Fibroblast of lung (primary cell): ENCODE measurements around the gene SLC24A3. TPM values are rescaled to one million over a fixed set of nuclear protein-coding genes. Genes with fewer than 3 reads are reported as not detected.

Experiments
- DNase-seq, 2 donors: peaks; one replicate each; pipeline versions ENCODE4 v3.0.0 to v3.0.0-alpha.2; 2010; ENCODE audit warnings: low read depth in 2 of 2
- H2AFZ ChIP-seq: 2 replicates; pipeline ENCODE4 v1.5.1; 2012; ENCODE audit warnings: low read length, control low read depth, inconsistent platforms
- H3K27ac ChIP-seq: 2 replicates; pipeline ENCODE4 v1.5.1; 2011; ENCODE audit warnings: low read length, control low read depth; ENCODE audit not compliant: insufficient read depth
- H3K27me3 ChIP-seq: 2 replicates; pipeline ENCODE4 v1.5.1; 2011; ENCODE audit warnings: mild to moderate bottlenecking, low read length; ENCODE audit not compliant: control insufficient read depth, insufficient read depth
- H3K36me3 ChIP-seq: 2 replicates; pipeline ENCODE4 v1.5.1; 2011; ENCODE audit warnings: low read length; ENCODE audit not compliant: control insufficient read depth, insufficient read depth
- H3K4me1 ChIP-seq: 2 replicates; pipeline ENCODE4 v1.5.1; 2011; ENCODE audit warnings: low read length; ENCODE audit not compliant: control insufficient read depth, insufficient read depth; ENCODE audit errors: extremely low read depth
- H3K4me2 ChIP-seq: 2 replicates; pipeline ENCODE4 v1.5.1; 2011; ENCODE audit warnings: low read length, control low read depth; ENCODE audit not compliant: insufficient read depth; ENCODE audit errors: extremely low read depth
- H3K4me3 ChIP-seq, 4 experiments: fragments of 200-600 bp in 1 of 4; sonication (generic) in 1 of 4; replicated peaks in 1 of 4; 2 replicates each; pipeline ENCODE4 v1.5.1; 2011 to 2016; ENCODE audit warnings: low read length in 4 of 4, low read depth in 3 of 4, mild to moderate bottlenecking in 3 of 4, control low read depth in 2 of 4, inconsistent platforms in 1 of 4, mixed read lengths in 1 of 4; ENCODE audit not compliant: insufficient read depth in 1 of 4; ENCODE audit errors: control extremely low read depth in 1 of 4
- H3K79me2 ChIP-seq: 2 replicates; pipeline ENCODE4 v1.5.1; 2012; ENCODE audit warnings: mild to moderate bottlenecking, low read length, inconsistent platforms; ENCODE audit not compliant: control insufficient read depth, insufficient read depth
- H3K9ac ChIP-seq: 2 replicates; pipeline ENCODE4 v1.5.1; 2011; ENCODE audit warnings: mild to moderate bottlenecking, low read length, control low read depth; ENCODE audit not compliant: insufficient read depth
- H3K9me3 ChIP-seq: 2 replicates; pipeline ENCODE4 v1.5.1; 2012; ENCODE audit warnings: low read depth, low read length; ENCODE audit not compliant: control insufficient read depth, insufficient read depth
- H4K20me1 ChIP-seq: 2 replicates; pipeline ENCODE4 v1.5.1; 2011; ENCODE audit warnings: low read length; ENCODE audit not compliant: control insufficient read depth, insufficient read depth; ENCODE audit errors: extremely low read depth
- EZH2 ChIP-seq: IDR thresholded peaks from 2 replicates; pipeline ENCODE4 v1.5.1; 2012; ENCODE audit warnings: low read length, control low read depth, mild to moderate bottlenecking; ENCODE audit errors: missing control alignments
- polyA plus RNA-seq, 2 donors: library from polyadenylated mRNA; depleted of rRNA in 1 of 2; stranded (reverse) in 1 of 2; unstranded in 1 of 2; fragments of >200 nt; gene quantifications; 2 replicates each; pipeline ENCODE4 v1.2.1, GENCODE V29; 2011 to 2012; ENCODE audit warnings: missing spikeins in 1 of 2
- total RNA-seq: library from RNA; depleted of rRNA; stranded (reverse); fragments of >200 nt; gene quantifications from 2 replicates; pipeline ENCODE4 v1.2.1, GENCODE V29; 2014
- TF ChIP-seq, protein P1 (sequence below), 2 donors: IDR thresholded peaks in 1 of 2; conservative IDR thresholded peaks in 1 of 2; 1 replicate in 1 of 2; 2 replicates in 1 of 2; pipeline ENCODE4 v1.5.1; 2011 to 2012; ENCODE audit warnings: low read length in 2 of 2, control low read depth in 1 of 2, inconsistent platforms in 1 of 2, low read depth in 1 of 2, mild to moderate bottlenecking in 1 of 2

Gene SLC24A3
- total and polyA plus RNA-seq, 2 donors (not counting 1 experiment from before 2014, with no cell fraction given), result 0.03 to 1.8 TPM

DNA sequence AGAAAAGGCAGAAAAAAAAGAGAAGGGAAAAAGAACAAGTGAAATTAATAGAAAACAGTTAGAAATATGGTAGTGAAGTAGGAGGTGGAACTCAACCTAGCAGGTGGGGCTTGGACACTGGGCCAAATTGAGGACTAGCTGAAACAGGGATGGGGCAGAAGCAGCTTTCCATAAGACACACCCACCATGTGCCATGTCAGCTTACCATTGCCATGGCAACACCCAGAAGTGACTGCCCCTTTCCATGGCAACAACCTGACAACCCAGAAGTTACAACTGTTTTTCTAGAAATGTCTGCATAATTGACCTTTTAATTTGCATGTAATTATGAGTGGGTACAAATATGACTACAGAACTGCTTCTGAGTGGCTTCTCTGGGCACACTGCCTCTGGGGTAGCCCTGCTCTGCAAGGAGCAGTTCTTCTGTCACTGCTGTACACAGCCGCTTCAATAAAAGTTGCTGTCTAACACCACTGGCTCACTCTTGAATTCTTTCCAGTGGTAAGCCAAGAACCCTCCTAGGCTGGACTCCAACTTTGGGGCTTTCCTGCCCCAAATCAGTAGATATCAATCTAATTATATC lies 35.9 kb upstream of the SLC24A3 start:
- Histone ChIP-seq H3K79me2 (no peaks in the 10 kb centered on the region), H3K27ac (no peak overlapping the region), H3K4me2 (no peak overlapping the region), H2AFZ (no peak overlapping the region), H3K4me1 (no peaks in the 10 kb centered on the region), H3K9ac (no peak overlapping the region), H4K20me1 (no peaks in the 10 kb centered on the region), H3K9me3 (no peaks in the 10 kb centered on the region), H3K36me3 (no peaks in the 10 kb centered on the region), H3K27me3 (no peaks in the 10 kb centered on the region), H3K4me3 (no peak overlapping the region)
- no peak for DNase-seq
- TF ChIP-seq EZH2, result no peak

GRCh38 chr20:19181552-19181951 lies 30.9 kb upstream of the SLC24A3 start:
- H3K36me3 ChIP-seq, result no peaks in the 10 kb centered on the region
- TF ChIP-seq, protein P1, sequence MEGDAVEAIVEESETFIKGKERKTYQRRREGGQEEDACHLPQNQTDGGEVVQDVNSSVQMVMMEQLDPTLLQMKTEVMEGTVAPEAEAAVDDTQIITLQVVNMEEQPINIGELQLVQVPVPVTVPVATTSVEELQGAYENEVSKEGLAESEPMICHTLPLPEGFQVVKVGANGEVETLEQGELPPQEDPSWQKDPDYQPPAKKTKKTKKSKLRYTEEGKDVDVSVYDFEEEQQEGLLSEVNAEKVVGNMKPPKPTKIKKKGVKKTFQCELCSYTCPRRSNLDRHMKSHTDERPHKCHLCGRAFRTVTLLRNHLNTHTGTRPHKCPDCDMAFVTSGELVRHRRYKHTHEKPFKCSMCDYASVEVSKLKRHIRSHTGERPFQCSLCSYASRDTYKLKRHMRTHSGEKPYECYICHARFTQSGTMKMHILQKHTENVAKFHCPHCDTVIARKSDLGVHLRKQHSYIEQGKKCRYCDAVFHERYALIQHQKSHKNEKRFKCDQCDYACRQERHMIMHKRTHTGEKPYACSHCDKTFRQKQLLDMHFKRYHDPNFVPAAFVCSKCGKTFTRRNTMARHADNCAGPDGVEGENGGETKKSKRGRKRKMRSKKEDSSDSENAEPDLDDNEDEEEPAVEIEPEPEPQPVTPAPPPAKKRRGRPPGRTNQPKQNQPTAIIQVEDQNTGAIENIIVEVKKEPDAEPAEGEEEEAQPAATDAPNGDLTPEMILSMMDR (conservative IDR thresholded peaks at IDR 0.05 in 1 of 2, IDR thresholded peaks at IDR 0.05 in 1 of 2; ENCODE audit: low read depth in 1 of 2, low read length in 2 of 2), result no peak
- TF ChIP-seq EZH2, result no peak
- H3K4me2 ChIP-seq, result no peak overlapping the region
- no peak overlapping the region for H3K9ac ChIP-seq
- no peak overlapping the region for H3K27ac ChIP-seq
- no peaks in the 10 kb centered on the region for H3K27me3 ChIP-seq
- DNase-seq, result no peak
- H4K20me1 ChIP-seq, result no peaks in the 10 kb centered on the region
- no peak overlapping the region for H2AFZ ChIP-seq
- no peaks in the 10 kb centered on the region for H3K4me1 ChIP-seq
- no peaks in the 10 kb centered on the region for H3K79me2 ChIP-seq
- no peaks in the 10 kb centered on the region for H3K9me3 ChIP-seq
- no peak overlapping the region for H3K4me3 ChIP-seq

DNA sequence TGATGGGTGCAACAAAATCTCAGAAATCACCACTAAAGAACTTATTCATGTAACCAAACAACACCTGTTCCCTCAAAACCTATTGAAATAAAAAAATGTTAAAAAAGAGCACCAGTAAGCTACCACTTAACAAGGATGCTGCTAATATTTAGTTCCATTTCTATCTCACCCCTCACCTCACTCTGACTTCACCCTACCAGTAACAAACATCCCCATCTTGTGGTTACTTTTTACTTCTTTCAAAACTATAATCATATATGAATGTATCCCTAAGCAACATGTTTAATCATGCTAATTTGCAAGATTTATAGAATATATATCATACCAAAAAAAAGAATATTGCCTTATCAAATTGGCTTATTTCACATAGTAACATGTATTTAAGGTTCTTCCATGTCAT lies 27.4 kb upstream of the SLC24A3 start:
- no peak overlapping the region for H2AFZ ChIP-seq
- TF ChIP-seq, protein P1 (conservative IDR thresholded peaks at IDR 0.05 in 1 of 2, IDR thresholded peaks at IDR 0.05 in 1 of 2; ENCODE audit: low read depth in 1 of 2, low read length in 2 of 2), result no peak
- no peak for TF ChIP-seq EZH2
- no peak overlapping the region for H3K4me2 ChIP-seq
- H3K9me3 ChIP-seq, result no peaks in the 10 kb centered on the region
- DNase-seq, result no peak
- H4K20me1 ChIP-seq, result no peaks in the 10 kb centered on the region
- no peaks in the 10 kb centered on the region for H3K27me3 ChIP-seq
- H3K27ac ChIP-seq, result no peak overlapping the region
- H3K4me1 ChIP-seq, result no peaks in the 10 kb centered on the region
- H3K9ac ChIP-seq, result no peak overlapping the region
- no peak overlapping the region for H3K4me3 ChIP-seq
- H3K36me3 ChIP-seq, result no peaks in the 10 kb centered on the region
- no peaks in the 10 kb centered on the region for H3K79me2 ChIP-seq
